Brain microvascular endothelial cell (primary cell): ENCODE data around the gene SHLD1.
A peak's percentile ranks its signal among the peaks of the same experiment; 100 is the strongest.

ENCODE experiments used
- DNase-seq: peaks from one replicate; pipeline ENCODE4 v3.0.0-alpha.2; 2020
- H3K27ac ChIP-seq: fragments of 250-450 bp; sonication (Bioruptor Pico); 2 replicates; pipeline ENCODE4 v1.5.1; 2020; ENCODE audit warnings: mild to moderate bottlenecking, moderate library complexity
- H3K27me3 ChIP-seq: fragments of 250-450 bp; sonication (Bioruptor Pico); replicated peaks from 2 replicates; pipeline ENCODE4 v1.5.1; 2020; ENCODE audit warnings: mild to moderate bottlenecking
- H3K36me3 ChIP-seq: fragments of 250-450 bp; sonication (Bioruptor Pico); replicated peaks from 2 replicates; pipeline ENCODE4 v1.5.1; 2020; ENCODE audit warnings: mild to moderate bottlenecking
- H3K4me3 ChIP-seq: 2 replicates; pipeline ENCODE4 v1.5.1; 2011; ENCODE audit warnings: low read depth, mild to moderate bottlenecking, control low read depth, low read length, moderate library complexity
- in situ Hi-C: cut with HindIII; loops from 2 replicates; pipeline ENCODE4 v1.10.0; 2017; ENCODE audit warnings: low sequenced_read_pairs, low pct_ligation_motif_present
- TF ChIP-seq, protein P1 (sequence below): IDR thresholded peaks from 2 replicates; pipeline ENCODE4 v1.5.1; 2011; ENCODE audit warnings: low read depth, mild to moderate bottlenecking, moderate library complexity, low read length, control low read depth, inconsistent platforms; ENCODE audit errors: missing control alignments

The SHLD1 gene

DNA sequence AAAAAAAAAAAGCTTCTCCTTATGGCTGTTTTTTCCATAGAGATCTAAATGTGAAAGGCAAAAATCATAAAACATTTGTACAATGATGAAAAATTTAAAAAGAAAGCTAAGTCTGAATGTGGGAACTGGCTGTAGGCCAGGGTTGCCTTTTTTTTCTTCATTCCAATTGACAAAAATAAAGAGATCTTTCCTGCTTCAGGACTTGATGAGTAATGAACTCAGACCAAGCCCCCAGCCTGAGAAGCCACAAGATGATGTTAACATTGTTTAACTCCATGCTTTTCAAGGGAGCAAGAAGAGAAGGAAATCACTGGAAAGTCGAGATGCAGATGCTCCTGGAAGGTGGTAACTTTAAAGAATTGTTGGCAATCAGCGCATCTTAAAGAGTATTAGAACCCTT, 158.8 kb downstream of the SHLD1 start:
- no peak overlapping the region for H3K27ac ChIP-seq
- no peaks in the 10 kb centered on the region for H3K27me3 ChIP-seq
- TF ChIP-seq, protein P1, sequence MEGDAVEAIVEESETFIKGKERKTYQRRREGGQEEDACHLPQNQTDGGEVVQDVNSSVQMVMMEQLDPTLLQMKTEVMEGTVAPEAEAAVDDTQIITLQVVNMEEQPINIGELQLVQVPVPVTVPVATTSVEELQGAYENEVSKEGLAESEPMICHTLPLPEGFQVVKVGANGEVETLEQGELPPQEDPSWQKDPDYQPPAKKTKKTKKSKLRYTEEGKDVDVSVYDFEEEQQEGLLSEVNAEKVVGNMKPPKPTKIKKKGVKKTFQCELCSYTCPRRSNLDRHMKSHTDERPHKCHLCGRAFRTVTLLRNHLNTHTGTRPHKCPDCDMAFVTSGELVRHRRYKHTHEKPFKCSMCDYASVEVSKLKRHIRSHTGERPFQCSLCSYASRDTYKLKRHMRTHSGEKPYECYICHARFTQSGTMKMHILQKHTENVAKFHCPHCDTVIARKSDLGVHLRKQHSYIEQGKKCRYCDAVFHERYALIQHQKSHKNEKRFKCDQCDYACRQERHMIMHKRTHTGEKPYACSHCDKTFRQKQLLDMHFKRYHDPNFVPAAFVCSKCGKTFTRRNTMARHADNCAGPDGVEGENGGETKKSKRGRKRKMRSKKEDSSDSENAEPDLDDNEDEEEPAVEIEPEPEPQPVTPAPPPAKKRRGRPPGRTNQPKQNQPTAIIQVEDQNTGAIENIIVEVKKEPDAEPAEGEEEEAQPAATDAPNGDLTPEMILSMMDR: no peak
- no peaks in the 10 kb centered on the region for H3K36me3 ChIP-seq
- H3K4me3 ChIP-seq: no peak overlapping the region
- in situ Hi-C loops: no loop called here
- DNase-seq: peak; percentile 62

DNA sequence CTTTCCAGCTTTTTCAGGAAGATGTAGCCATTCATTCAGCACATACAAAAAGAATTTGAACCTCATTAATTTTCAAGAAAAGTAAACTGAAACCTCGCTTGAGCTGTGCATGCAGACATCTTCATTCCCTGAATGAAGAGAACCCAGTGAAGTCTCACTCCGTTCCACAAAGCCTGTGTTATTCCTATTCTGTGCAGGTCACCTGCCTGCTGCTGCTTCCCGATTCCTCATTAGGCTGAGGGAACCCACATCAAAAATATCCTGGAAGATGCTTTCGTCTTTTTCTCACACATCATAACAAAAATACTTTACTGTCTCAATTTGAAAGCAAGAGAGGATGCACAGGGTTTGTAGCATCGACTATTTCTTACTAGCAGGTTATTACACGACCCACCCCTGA, 160.0 kb downstream of the SHLD1 start:
- in situ Hi-C loops: no loop called here
- H3K36me3 ChIP-seq: no peaks in the 10 kb centered on the region
- H3K27ac ChIP-seq: no peak overlapping the region
- TF ChIP-seq, protein P1: no peak
- no peak overlapping the region for H3K4me3 ChIP-seq
- DNase-seq: no peak
- no peaks in the 10 kb centered on the region for H3K27me3 ChIP-seq

DNA sequence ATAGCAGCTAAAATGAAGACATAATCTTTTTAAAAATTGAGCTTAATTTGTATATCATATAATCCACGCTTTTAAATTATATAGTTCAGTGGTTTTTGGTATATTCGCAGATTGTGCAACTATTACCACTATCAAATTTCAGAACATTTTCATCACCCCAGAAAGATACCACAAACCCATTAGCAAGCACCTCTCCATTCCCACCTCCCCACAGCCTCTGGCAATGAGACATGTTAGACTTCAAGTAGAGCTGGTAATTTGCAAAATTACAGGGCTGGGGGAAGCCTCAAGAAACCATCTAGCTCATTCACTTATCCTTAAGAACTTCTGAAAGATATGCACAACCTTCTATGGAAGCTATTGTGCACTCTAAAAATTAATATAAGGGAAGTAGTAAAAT, 163.0 kb downstream of the SHLD1 start:
- H3K27me3 ChIP-seq: no peaks in the 10 kb centered on the region
- TF ChIP-seq, protein P1: no peak
- DNase-seq: no peak
- H3K36me3 ChIP-seq: no peaks in the 10 kb centered on the region
- H3K27ac ChIP-seq: no peak overlapping the region
- in situ Hi-C loops: no loop called here
- H3K4me3 ChIP-seq: no peak overlapping the region
